Gastrocnemius medialis (tissue), 4 donors: ENCODE data around the gene AXIN1.

ENCODE experiments used
- POLR2A ChIP-seq, 2 donors: fragments of 450-650 bp; IDR thresholded peaks; one replicate each; pipeline ENCODE4 v1.6.1; 2017; ENCODE audit warnings: antibody characterized with exemption in 2 of 2, mild to moderate bottlenecking in 2 of 2, moderate library complexity in 2 of 2
- TF ChIP-seq, protein P1 (sequence below), 5 experiments: fragments of 450-650 bp in 3 of 5; fragments of 200-600 bp in 2 of 5; sonication (generic) in 2 of 5; IDR thresholded peaks in 4 of 5; conservative IDR thresholded peaks in 1 of 5; 1 replicate in 4 of 5; 2 replicates in 1 of 5; pipeline ENCODE4 v1.5.1; 2016 to 2019; ENCODE audit warnings: antibody characterized with exemption in 5 of 5, mild to moderate bottlenecking in 3 of 5, moderate library complexity in 3 of 5

DNA sequence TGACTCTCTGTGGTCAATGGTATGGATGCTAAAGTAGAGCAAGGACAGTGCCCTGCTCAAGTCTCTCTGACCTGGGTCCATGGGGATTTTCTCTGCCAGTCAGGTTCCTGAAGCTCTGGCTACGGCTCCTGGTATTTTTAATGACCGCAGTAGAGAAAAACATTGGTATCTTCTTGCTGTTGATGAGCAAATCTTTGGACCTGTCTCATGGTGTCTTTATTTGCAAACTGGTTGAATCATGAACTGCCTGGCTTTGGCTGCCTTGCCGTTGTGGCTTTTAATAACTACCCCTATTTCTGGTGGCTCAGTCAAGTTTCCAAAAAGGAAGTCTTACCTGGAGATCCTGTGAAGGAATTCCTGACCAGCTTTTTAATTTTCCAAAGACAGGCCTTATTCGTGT, 109.2 kb downstream of the AXIN1 start:
- TF ChIP-seq POLR2A (IDR thresholded peaks at IDR 0.05): no peak
- TF ChIP-seq, protein P1, sequence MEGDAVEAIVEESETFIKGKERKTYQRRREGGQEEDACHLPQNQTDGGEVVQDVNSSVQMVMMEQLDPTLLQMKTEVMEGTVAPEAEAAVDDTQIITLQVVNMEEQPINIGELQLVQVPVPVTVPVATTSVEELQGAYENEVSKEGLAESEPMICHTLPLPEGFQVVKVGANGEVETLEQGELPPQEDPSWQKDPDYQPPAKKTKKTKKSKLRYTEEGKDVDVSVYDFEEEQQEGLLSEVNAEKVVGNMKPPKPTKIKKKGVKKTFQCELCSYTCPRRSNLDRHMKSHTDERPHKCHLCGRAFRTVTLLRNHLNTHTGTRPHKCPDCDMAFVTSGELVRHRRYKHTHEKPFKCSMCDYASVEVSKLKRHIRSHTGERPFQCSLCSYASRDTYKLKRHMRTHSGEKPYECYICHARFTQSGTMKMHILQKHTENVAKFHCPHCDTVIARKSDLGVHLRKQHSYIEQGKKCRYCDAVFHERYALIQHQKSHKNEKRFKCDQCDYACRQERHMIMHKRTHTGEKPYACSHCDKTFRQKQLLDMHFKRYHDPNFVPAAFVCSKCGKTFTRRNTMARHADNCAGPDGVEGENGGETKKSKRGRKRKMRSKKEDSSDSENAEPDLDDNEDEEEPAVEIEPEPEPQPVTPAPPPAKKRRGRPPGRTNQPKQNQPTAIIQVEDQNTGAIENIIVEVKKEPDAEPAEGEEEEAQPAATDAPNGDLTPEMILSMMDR (IDR thresholded peaks at IDR 0.05 in 4 of 5, conservative IDR thresholded peaks at IDR 0.05 in 1 of 5): no peak
